HepG2 (cell line): ENCODE data around the gene OBSL1. TPM values are rescaled to one million over a fixed set of nuclear protein-coding genes. Genes with fewer than 3 reads are reported as not detected.

Source experiments
- AHDC1 ChIP-seq: sonication (generic); formaldehyde crosslinking; IDR thresholded peaks from 2 replicates; pipeline ENCODE4 v1.5.1; 2020; ENCODE audit warnings: mild to moderate bottlenecking, missing genetic modification reagents, borderline replicate concordance
- AKAP8 ChIP-seq: sonication (generic); formaldehyde crosslinking; IDR thresholded peaks from 2 replicates; pipeline ENCODE4 v1.5.1; 2020; ENCODE audit warnings: mild to moderate bottlenecking, missing genetic modification reagents
- ATF7 ChIP-seq, 2 experiments: fragments of 450-650 bp in 1 of 2; sonication (generic) in 1 of 2; formaldehyde crosslinking in 1 of 2; IDR thresholded peaks; 2 replicates each; pipeline versions ENCODE4 v1.4.0 to v1.6.1; 2016 to 2020; ENCODE audit warnings: antibody characterized with exemption in 1 of 2, mild to moderate bottlenecking in 1 of 2, missing genetic modification reagents in 1 of 2
- CBX5 ChIP-seq: sonication (generic); formaldehyde crosslinking; IDR thresholded peaks from 2 replicates; pipeline ENCODE4 v1.4.0; 2020; ENCODE audit warnings: missing genetic modification reagents, borderline replicate concordance
- EED ChIP-seq: sonication (generic); formaldehyde crosslinking; IDR thresholded peaks from 2 replicates; pipeline ENCODE4 v1.5.0; 2020; ENCODE audit warnings: mild to moderate bottlenecking, missing genetic modification reagents
- GABPA ChIP-seq, 2 experiments: IDR thresholded peaks; 2 replicates each; pipeline ENCODE4 v1.6.1; 2011 to 2016; ENCODE audit warnings: low read depth in 2 of 2, low read length in 1 of 2, missing biosample characterization in 1 of 2, missing genetic modification characterization in 1 of 2
- HNRNPL ChIP-seq: fragments of 200-400 bp; formaldehyde crosslinking; IDR thresholded peaks from 2 replicates; pipeline ENCODE4 v1.6.1; 2017; ENCODE audit warnings: mild to moderate bottlenecking, low read depth, low read length
- MAFG ChIP-seq: sonication (generic); formaldehyde crosslinking; IDR thresholded peaks from 2 replicates; pipeline ENCODE4 v1.5.1; 2020; ENCODE audit warnings: mild to moderate bottlenecking, missing genetic modification reagents
- MIXL1 ChIP-seq: IDR thresholded peaks from 2 replicates; pipeline ENCODE4 v1.6.1; 2016
- NCOA2 ChIP-seq: sonication (generic); formaldehyde crosslinking; IDR thresholded peaks from 2 replicates; pipeline ENCODE4 v1.8.0; 2022; ENCODE audit warnings: inconsistent platforms
- NFE2 ChIP-seq: sonication (generic); formaldehyde crosslinking; IDR thresholded peaks from 2 replicates; pipeline ENCODE4 v1.4.0; 2020; ENCODE audit warnings: missing genetic modification reagents
- RBFOX2 ChIP-seq: fragments of 200-400 bp; formaldehyde crosslinking; IDR thresholded peaks from 2 replicates; pipeline ENCODE4 v1.6.1; 2017; ENCODE audit warnings: low read depth, mild to moderate bottlenecking, low read length
- REPIN1 ChIP-seq: sonication (generic); formaldehyde crosslinking; IDR thresholded peaks from 2 replicates; pipeline ENCODE4 v1.8.0; 2022; ENCODE audit warnings: missing genetic modification reagents, low read depth, mild to moderate bottlenecking, borderline replicate concordance
- SIX1 ChIP-seq: sonication (generic); formaldehyde crosslinking; IDR thresholded peaks from 2 replicates; pipeline ENCODE4 v1.4.0; 2020; ENCODE audit warnings: missing genetic modification reagents, borderline replicate concordance
- TMF1 ChIP-seq: sonication (generic); formaldehyde crosslinking; IDR thresholded peaks from 2 replicates; pipeline ENCODE4 v1.8.1; 2022; ENCODE audit warnings: low read depth, missing genetic modification reagents
- XRCC5 ChIP-seq: fragments of 200-400 bp; formaldehyde crosslinking; optimal IDR thresholded peaks from 2 replicates; pipeline ENCODE3; 2017; ENCODE audit warnings: mild to moderate bottlenecking, low read length
- ZBED4 ChIP-seq: sonication (generic); formaldehyde crosslinking; IDR thresholded peaks from 2 replicates; pipeline ENCODE4 v1.4.0; 2020; ENCODE audit warnings: missing genetic modification reagents, borderline replicate concordance
- ZC3H4 ChIP-seq: sonication (generic); formaldehyde crosslinking; IDR thresholded peaks from 2 replicates; pipeline ENCODE4 v1.4.0; 2020; ENCODE audit warnings: missing genetic modification reagents, borderline replicate concordance
- ZNF451 ChIP-seq: sonication (generic); formaldehyde crosslinking; IDR thresholded peaks from 2 replicates; pipeline ENCODE4 v1.5.0; 2020; ENCODE audit warnings: mild to moderate bottlenecking, missing genetic modification reagents
- ZNF569 ChIP-seq: sonication (generic); formaldehyde crosslinking; IDR thresholded peaks from 2 replicates; pipeline ENCODE4 v1.5.0; 2020; ENCODE audit warnings: mild to moderate bottlenecking, missing genetic modification reagents, moderate library complexity, borderline replicate concordance
- ZSCAN25 ChIP-seq: sonication (generic); formaldehyde crosslinking; IDR thresholded peaks from 2 replicates; pipeline ENCODE4 v1.8.0; 2022; ENCODE audit warnings: mild to moderate bottlenecking, missing genetic modification reagents
- polyA plus RNA-seq, 8 experiments: library from polyadenylated mRNA; depleted of rRNA in 3 of 8; stranded (reverse) in 7 of 8; unstranded in 1 of 8; fragments of >200 nt; fragmentation: Illumina TruSeq in 4 of 8; extraction: Trizol in 4 of 8; gene quantifications; 2 replicates each; pipeline versions ENCODE4 v1.2.1 to v1.2.3, GENCODE V29; 2011 to 2016; ENCODE audit warnings: low read depth in 4 of 8, missing spikeins in 1 of 8, mixed read lengths in 1 of 8; ENCODE audit not compliant: insufficient read depth in 1 of 8
- total RNA-seq, 5 experiments: library from RNA; depleted of rRNA; stranded (reverse); fragments of >200 nt; fragmentation: Illumina TruSeq; extraction: Trizol; gene quantifications; 2 replicates each; pipeline ENCODE4 v1.2.3, GENCODE V29; 2016; ENCODE audit warnings: low read depth in 1 of 5

OBSL1 gene
- total and polyA plus RNA-seq, 2 of the 13 experiments (the other 11 are each of a cell fraction or from before 2014, with no cell fraction given) = 86.7 to 218 TPM

GRCh38 chr2:219552382-219553167 is 18.8 kb downstream of the OBSL1 start (continued):
- TF ChIP-seq ZBED4 (no peak; the same call in 1 of the 2 replicates), ZC3H4 (CRISPR knock-in tag) (no peak; the same call in 1 of the 2 replicates), MAFG (no peak), CBX5 (CRISPR knock-in tag) (no peak), ZSCAN25 (CRISPR knock-in tag) (no peak), ATF7 (IDR thresholded peaks at IDR 0.05) (no peak), ATF7 (CRISPR knock-in tag; IDR thresholded peaks at IDR 0.05) (peak; percentile 64; the same call in 1 of the 2 replicates), HNRNPL (no peak), XRCC5 (no peak), GABPA (IDR thresholded peaks at IDR 0.05; ENCODE audit: low read depth, low read length) (no peak), GABPA (CRISPR knock-in tag; IDR thresholded peaks at IDR 0.05; ENCODE audit: low read depth) (no peak), ZNF569 (no peak), ZNF451 (CRISPR knock-in tag) (peak; percentile 96), REPIN1 (peak; percentile 66), AHDC1 (no peak; the same call in 1 of the 2 replicates), TMF1 (peak; percentile 84), AKAP8 (CRISPR knock-in tag) (peak; percentile 98), RBFOX2 (peak; percentile 80), EED (peak; percentile 99), NCOA2 (CRISPR knock-in tag) (no peak; the same call in 1 of the 2 replicates), NFE2 (CRISPR knock-in tag) (no peak), MIXL1 (CRISPR knock-in tag) (no peak), SIX1 (CRISPR knock-in tag) (no peak)
